CD4-positive, alpha-beta T cell treated with Interleukin-4 for 1 hour (primary cell): ENCODE measurements around the gene RIT2.

Experiments used
- DNase-seq, 2 donors: peaks; one replicate each; pipeline ENCODE4 v3.0.0-alpha.2; 2020 to 2022

RIT2 gene

GRCh38 chr18:43115076-43115921, at the start of gene RIT2:
Gene RIT2 (minus strand): TSS chr18:43115685.
- DNase-seq, result no peak

DNA sequence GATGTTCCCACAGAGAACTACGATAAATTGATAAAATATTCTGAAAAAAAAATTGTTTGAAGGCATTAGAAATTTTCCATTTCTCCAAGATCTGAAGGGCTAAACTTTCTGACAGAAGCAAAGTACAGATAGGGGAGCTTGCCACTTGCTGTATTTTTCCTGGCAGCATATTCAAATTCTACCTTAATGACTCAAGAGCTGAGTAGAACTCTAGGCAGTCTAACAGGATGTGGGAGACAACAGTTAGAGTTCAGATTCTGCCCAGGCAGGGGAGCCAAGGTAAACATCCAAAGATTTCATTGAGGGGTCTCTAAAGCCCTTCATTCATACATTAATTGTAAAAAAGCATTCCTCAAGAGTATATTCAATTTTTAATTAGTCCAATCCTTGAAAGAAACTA, 46.0 kb upstream of the RIT2 start:
- no peak for DNase-seq

GRCh38 chr18:43160509-43160908, 45.0 kb upstream of the RIT2 start:
- no peak for DNase-seq

- no peak for DNase-seq
These were observed 44.4 kb upstream of the RIT2 start for GRCh38 chr18:43159926-43160325.

DNA sequence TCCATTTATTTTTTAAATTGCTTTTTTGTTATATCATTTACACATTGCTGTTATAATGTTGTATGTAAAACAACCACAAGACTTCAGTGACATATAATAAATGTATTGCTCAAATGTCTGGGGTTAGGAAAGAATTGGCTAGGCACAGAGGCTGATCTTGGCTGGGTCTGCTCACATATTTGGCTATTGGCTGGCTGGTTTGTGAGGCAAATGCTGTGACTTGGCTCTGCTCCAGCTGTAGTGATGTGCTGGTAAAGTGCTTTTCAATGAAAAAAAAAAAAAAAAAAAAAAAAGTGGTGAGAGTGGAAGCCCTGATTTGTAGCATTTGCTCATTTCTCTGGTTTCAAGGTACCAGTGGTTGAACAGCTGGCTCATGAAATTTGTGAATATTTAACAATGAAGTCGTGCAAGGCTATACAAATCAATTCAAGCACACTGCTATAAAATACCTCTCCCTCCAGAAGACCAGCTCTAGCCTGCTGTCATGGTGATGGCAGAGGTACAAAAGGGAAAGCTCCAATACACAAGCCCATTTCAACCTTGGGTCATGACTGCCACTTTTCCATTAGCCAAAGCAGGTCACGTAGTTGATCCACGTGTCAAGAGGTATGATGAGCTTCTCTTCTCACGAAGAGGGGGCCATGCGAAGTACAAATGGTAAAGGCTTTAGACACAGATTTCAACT, 43.7 kb upstream of the RIT2 start:
- no peak for DNase-seq

DNA sequence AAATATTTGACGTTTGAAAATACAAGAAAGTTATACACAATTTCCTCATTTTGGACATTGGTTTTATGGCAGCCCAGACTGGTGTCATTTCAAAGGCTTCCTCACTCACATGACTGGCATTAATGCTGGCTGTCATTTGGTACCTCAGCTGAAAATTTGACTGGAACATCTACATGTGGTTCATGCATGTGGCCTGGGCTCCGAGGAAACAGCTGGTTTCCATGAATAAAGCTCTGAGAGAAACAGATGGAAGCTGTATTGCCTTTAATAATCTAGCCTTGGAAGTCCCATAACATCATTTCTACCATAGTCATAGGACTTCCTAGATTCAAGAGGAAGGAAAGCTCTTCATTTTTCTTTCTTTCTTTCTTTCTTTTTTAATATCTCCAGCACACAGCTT, 42.9 kb upstream of the RIT2 start:
- no peak for DNase-seq

GRCh38 chr18:43155842-43156241, 40.4 kb upstream of the RIT2 start:
- DNase-seq, result no peak

DNA sequence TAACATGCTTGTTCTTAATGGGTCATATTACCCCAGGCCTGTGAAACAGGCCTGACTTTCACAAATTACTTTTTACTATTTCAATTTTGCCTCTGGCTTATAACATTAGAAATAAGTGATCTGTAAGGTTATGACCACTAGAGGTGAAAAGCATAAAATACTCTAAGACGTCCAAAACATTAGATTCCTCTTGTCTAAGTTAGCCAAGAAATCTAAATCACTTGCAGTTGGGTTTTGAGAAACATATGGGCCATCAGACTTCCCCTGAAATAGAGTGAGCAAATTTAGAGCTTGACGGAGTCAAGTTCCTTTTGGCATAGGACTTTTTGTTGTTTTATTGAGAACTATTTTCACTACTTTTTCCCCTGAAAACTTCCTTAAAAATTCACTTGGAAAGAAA, 32.7 kb upstream of the RIT2 start:
- no peak for DNase-seq

DNA sequence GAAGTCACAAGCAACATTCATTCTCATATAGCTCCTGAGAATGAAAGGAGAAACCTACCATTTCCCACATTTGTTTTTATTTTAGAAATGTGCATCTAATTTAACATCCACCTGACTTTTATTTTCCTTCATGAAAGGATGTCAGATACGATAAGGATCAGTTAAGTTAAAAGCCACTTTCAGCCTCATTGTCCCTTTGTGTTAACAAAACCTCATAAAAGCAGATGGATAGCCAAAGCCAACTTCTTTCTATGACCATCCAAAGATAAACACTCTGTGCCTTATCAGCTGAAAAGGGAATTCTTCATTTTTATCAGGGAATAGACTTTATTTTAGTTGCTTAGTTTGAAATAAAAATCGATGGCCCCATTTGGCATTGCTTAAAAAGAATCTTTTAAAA, 25.7 kb upstream of the RIT2 start:
- no peak for DNase-seq

DNA sequence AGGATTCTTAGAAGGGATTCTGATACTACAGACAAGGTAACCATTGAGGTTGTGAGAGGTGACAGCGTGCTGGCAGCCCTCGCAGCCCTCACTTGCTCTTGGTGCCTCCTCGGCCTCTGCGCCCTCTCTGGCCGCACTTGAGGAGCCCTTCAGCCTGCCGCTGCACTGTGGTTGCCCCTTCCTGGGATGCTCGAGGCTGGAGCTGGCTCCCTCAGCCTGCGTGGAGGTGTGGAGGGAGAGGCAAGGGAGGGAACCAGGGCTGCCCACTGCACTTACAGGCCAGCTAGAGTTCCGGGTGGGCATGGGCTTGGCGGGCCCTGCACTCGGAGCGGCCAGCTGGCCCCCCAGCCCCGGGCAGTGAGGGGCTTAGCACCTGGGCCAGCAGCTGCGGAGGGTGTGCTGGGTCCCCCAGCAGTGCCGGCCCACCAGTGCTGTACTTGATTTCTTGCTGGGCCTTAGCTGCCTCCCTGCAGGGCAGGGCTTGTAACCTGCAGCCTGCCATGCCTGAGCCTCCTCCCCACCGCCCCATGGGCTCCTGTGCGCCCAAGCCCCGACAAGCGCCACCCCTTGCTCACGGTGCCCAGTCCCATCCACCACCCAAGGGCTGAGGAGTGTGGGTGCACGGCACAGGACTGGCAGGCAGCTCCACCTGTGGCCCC, 23.9 kb upstream of the RIT2 start:
- DNase-seq, result no peak

DNA sequence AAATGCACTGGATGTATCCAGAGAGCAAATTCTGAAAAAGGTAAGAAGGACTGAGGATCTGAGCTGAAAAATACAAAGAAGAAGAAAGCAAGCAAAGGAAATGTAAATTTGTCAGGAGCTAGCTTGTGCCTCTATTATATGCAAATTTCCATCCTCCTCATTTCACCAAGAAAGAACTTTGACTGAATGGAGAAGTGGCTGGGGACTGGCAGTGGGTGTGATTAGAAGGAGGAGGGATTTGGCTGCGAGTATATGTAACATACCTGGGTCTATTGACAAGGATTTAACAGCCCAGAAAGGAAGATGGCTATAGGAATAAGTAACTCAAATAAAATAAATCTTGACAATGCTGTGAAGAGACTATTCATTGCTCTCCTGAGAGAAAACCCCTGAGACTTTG, 19.4 kb upstream of the RIT2 start:
- no peak for DNase-seq

- no peak for DNase-seq
These were observed 15.3 kb upstream of the RIT2 start for GRCh38 chr18:43130716-43131260.

- DNase-seq, result no peak
These were observed 14.6 kb upstream of the RIT2 start for GRCh38 chr18:43129946-43130524.

- DNase-seq, result no peak
These were observed 10.0 kb upstream of the RIT2 start for GRCh38 chr18:43125471-43125870.

DNA sequence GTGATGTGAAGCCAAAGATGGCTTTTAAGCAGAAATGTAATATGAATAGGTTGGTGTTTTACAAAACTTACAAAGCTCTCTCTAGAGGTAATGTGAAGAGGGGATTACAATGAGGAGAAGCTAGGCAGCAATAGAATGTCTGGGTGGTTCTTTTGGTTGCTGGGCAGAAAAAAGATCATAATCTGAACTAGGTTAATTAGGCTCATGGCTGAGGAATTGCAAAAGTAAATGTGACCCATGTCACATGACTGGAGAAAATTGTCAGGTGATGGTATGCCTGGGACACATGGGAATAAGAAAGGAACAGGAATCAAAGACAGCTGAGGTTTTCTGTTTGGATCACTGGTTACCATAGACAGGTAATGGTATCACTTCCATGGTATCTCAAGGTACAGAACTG, 7.5 kb upstream of the RIT2 start:
- no peak for DNase-seq

GRCh38 chr18:43116699-43117294, 1.3 kb upstream of the RIT2 start:
- no peak for DNase-seq

- no peak for DNase-seq
These were observed 2.1 kb downstream of the RIT2 start for GRCh38 chr18:43113220-43113895.

GRCh38 chr18:43108882-43109281, 6.6 kb downstream of the RIT2 start:
- DNase-seq, result no peak

DNA sequence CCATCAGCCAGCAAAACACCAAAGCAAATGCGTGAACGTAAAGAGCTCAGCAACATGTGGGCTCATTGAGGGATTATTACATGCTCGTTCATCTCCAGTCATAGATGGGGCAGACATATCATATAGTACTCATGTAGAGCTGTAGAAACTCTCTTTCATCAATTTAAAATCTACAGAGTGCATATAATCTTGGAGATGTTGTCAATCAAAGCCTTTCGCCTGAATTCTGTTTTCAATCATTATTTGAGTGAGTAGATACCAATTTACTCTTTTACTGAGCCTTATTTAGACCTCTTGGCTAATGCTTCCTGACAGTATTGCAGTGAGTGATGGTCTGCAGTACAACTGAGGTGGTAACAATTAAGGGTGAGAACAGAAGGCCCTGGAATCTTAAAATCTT, 7.0 kb downstream of the RIT2 start:
- no peak for DNase-seq

DNA sequence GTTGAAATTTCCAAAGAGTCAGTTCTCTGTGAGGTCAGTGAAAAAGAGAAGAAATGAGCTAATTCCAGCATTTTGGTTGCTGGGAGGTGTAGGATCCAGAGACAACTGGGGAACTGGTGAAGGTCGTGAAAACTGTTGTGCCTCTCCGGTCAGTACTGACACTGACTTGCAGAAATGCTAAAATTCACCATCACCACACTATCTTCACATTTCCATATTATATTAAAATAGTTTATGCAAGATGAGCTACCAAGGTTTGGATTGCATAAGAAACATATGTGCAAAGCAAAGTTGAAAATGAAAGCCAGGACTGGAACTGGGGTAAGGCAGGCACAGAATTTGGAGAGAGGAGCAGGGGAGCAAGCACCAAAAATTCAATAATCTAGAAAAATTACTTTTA, 21.8 kb downstream of the RIT2 start:
- no peak for DNase-seq

DNA sequence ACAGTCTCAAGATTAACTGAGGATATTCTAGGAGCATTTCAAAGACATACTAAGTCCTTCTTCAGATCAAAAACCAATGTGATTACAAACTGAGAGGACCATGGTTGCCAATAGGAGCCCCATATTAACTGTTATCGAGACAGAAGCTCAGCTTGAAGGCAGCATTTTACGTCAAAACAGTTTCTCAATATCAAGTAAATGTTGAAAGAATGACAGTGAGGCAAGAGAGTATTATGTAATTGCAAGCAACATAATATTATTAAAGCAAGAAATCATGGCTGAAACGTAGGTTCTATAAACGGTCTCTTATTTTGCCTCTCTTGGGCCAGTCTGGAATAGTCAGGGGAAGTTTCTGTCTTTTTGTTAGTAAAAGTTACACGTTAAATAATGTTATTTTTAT, 22.9 kb downstream of the RIT2 start:
- DNase-seq, result no peak

DNA sequence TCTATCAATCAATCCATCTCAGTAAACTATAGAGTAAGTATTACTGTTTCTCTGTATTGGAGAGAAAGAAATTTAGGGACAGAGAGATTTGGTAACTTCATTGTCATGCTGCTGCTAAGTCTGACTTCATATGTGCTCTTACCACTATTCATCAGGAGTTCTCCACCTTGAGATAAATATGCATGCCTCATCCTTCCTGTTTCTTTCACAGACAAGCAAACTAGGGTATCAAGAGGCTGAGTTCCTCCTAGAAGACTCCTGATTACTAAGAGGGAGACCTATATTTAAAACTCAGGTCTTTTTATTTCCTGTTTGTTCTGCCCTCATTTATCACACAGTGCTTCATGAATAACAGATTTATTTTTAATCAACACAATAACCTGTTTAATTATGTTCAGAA, 34.1 kb downstream of the RIT2 start:
- no peak for DNase-seq
